ENCODE results near the gene OCEL1.

OCEL1 gene

DNA sequence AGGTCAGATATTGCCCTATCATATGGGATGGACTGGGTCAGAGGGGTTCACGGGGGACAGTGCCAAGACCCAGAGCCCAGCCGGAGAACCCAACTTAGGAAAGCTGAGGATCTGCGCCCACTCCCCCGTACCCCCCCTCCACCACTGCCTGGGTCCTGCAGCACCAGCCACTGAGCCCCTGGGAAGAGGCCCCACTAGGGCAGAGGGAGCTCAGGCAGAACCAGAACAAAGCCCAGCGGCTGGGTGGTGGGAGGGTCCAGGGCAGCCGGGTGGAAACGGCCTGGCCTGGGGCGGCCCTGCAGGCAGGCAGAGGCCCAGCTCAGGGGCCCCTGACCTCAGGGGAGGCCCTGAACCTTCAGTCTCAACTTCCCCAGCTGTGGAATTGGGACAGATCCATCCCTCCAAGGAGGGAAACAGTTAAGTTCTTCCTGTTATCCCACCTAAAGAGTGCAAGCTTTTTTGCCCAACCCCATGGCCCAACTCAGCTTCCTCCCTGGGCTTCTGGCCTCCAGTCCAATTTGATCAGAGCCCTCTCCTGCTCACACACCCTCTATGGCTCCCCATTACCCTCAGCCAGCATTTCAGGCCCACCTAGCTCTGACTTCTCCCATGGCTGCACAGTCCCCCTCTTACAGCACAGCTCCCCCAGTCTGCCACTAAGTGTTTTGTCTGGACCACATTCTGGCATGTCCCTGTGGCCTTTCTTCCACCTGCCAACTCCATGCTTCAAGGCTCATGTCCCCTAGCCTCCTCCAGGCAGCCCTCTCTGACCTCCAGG is 16.6 kb downstream of the OCEL1 start:
- no peak for DNase-seq

- no peak for DNase-seq
Measured at GRCh38 chr19:17243211-17243829, 17.3 kb downstream of the OCEL1 start.

GRCh38 chr19:17243830-17244617 is 18.0 kb downstream of the OCEL1 start:
- no peak for DNase-seq

- DNase-seq = no peak
Measured at GRCh38 chr19:17244618-17245534, 18.9 kb downstream of the OCEL1 start.

DNA sequence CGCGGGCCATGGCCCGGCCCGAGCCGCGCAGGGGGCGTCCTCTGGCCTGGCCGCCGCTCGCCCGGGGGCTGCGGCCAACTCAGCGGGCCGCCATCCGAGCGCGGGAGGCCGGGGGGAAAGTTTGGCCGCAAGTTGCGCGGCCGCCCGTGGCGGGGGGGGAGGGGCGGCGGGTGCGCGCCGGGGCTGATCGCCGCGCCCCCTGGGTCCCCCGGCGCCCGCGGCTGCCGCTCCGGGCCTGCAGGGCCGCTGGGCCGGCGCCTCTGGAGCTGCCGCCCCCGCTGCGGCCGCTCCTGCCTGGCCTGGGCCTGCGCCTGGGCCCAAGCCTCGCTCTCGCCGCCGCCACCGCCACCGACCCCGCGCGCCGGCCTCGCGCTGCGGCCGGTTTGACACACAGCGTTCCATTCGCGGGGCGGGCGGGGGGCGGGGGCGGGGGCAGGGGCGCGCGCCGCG is 19.5 kb downstream of the OCEL1 start, which contains the start of gene NR2F6:
Gene NR2F6, minus strand, starts transcription at position 385 of the 450 bp plus-strand sequence. CDS start 699 bp downstream, outside the sequence.
- no peak for DNase-seq

GRCh38 chr19:17246681-17247425 is 20.8 kb downstream of the OCEL1 start:
- DNase-seq = no peak

DNA sequence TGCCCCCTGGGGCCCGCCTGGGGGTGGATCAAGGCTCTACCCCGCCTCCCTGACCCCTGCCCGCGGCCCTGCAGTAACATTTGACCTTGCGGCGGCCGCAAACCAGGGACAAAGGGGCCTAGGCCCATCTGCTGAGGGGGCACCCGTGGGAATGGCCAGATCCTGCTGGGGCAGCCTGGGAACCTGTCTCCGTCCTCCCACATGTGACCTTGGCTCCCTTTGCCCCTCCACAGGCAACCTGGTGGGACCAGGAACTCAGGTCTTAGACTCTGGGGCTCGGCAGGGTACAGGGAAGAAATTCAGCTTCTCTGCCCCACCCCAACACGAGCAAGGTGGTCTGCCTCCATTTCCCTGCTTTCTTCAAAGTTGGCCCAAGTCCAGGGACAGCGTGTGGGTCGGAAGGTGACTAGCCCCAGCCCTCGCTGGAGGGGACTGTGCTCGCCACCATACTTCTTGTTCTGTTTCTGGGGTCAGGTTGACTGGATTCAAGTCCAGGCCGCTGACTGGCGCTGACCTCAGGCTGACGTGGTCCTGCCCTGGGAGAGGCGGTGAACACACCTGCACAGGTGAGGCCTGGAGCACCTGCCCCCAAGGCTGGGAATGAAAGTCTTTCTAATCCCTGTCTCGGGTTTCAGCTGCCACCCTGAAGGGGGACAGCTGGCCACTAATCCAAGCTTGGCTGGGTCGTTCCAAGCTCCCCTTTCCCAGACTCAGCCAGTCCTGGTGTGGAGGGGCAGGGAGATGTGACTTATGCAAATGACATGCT is 22.2 kb downstream of the OCEL1 start:
- no peak for DNase-seq

DNA sequence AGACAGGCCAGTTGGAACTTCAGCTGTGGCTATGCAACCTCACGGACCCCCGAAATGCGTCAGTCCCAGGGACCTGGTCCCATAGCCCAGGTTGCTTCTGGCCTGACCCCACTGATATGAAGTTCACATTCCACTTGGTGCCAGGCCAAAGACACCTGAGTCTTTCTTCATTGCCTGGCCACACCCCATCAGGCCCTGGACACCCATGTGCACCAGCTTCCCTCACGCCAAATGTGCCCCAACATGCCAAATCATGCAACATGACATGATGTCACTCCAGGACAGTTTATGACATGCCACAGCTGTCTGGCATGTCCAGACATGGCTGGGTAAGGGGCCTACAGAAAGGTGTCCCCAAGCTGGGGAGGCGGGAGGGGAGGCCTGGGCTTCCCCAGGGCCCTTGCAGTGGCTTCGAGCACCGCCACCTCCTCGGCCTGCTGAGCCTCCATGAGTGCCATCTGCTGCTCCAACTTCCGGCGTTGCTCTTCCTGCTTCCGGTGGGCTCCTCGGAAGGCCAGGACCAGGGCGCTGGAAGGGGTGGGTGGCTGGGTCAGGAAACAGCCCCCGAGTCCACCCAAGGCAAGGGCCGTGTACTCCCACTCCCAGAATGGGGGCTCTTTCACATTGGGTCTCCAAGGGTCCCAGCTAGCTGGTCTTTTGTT is 24.0 kb downstream of the OCEL1 start:
- DNase-seq = no peak

GRCh38 chr19:17254636-17255035 is 28.6 kb downstream of the OCEL1 start:
- no peak for DNase-seq

- no peak for DNase-seq
Measured at GRCh38 chr19:17255150-17255621, 29.2 kb downstream of the OCEL1 start.

DNA sequence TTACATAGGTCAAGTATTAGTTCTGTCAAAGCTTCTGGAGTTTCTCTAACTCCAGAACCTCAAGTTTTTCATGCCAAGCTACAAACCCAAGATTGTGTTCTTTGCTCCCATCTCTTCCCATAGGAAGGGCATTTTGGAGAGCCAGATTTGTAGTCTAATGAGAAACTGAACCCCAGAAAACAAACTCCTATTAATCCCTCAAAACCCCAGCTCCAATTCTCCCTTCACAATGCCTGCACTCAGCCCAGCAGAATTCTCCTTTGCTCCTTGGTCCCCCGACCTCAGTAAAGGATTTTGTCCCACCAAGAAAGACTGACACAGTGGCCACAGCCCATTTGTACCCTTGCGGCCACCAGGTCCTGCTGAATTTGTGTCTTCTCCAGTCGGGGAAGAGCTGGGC is 30.1 kb downstream of the OCEL1 start:
- DNase-seq = no peak

DNA sequence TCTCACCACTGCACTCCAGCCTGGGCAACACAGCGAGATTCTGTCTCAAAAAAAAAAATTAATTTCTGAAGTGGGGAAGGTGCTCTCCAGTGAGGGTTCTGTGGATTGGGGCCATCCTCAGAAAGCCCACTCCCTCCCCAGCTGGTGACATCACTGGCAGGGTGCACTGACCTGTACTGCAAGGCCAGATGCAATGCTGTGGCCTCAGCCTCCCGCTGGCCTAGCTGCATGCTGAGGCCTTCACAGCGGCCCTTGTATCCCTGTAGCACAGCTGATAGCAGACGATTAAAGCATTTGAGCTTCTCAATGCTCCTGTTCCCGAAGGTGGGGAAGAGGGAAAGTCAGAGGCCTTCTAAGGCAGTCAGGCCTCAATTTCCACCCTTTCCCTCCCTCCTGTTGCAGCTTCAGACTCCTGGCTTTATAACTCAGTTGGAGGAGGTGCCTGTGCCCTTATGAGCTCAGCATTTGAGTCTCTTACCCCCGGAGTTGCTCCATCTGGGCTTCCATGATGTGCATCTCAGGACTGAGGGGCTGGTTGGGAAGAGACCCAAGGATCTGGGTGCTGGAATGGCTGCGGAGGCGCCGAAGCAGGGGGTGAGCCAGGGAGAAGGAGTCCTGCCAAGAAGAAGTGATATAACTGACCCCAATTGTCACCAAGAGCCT is 33.2 kb downstream of the OCEL1 start:
- DNase-seq = no peak

DNA sequence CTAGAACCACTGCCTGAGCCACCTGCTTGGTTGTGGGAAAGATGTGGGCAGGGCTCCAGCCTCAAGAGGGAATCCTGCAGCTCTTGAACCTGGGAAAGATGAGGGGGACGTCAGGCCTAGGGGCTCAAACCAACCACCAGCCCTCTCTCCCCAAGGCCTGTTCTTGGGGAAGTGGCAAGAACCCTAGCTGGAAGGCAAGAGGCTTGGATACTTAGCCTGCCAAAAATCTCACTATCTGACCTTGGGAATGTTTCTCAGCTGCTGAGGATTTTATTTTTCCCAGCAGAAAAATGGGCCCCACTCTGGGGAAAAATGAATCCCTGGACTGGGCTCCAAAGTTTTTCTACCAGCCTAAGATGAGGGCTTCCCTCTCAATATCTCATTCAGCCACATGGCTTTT is 33.9 kb downstream of the OCEL1 start:
- DNase-seq = no peak

- peak; percentile 44 for DNase-seq
Measured at GRCh38 chr19:17260842-17261325, 34.9 kb downstream of the OCEL1 start.

DNA sequence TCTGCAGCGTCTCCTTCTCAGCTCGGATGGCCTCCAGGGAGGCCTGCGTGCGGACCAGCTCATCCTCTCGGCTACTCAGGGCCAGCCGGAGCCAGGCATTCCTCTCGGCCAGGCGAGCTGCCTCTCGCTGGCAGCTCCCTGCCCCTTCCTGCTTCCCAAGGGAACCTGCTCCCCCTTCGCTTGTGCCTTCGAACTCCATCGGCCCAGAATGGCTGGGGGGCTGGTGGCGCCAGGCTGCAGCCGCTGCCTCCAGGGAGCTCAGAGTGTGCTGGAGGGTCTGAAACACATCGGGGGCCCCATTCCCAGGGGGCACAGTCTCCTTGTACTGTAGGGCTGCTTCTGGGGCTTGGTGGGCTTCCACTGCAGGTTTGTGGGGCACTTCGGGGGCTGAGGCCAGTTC is 36.5 kb downstream of the OCEL1 start:
- no peak for DNase-seq

GRCh38 chr19:17263712-17264640 is 38.0 kb downstream of the OCEL1 start:
- no peak for DNase-seq

- no peak for DNase-seq
Measured at GRCh38 chr19:17264641-17264979, 38.6 kb downstream of the OCEL1 start, which contains the start of gene USHBP1. Gene USHBP1 (minus strand): TSS chr19:17264745. CDS start chr19:17264299, 446 bp downstream.

DNA sequence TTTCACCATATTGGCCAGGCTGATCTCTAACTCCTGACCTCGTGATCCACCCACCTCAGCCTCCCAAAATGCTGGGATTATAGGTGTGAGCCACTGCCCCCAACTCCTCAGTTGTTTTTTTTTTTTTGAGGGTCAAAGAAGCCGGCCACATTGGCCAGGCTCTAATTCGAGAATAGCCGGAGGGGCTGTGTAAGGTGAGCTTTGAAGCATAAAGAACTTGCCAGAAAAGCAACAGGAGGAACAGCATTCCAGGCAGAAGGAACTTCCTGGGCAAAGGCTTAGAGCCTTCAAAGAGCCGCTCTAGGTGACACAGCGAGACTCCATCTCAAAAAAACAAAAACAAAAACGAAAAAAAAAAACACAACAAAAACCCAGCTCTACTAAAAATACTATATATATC is 40.0 kb downstream of the OCEL1 start:
- no peak for DNase-seq

All from NCI-H1092 (cell line).